ENCODE measurements around the gene TPGS1.

Gene TPGS1

GRCh38 chr19:542173-542866, 35.0 kb downstream of the TPGS1 start:
- no peak for DNase-seq

DNA sequence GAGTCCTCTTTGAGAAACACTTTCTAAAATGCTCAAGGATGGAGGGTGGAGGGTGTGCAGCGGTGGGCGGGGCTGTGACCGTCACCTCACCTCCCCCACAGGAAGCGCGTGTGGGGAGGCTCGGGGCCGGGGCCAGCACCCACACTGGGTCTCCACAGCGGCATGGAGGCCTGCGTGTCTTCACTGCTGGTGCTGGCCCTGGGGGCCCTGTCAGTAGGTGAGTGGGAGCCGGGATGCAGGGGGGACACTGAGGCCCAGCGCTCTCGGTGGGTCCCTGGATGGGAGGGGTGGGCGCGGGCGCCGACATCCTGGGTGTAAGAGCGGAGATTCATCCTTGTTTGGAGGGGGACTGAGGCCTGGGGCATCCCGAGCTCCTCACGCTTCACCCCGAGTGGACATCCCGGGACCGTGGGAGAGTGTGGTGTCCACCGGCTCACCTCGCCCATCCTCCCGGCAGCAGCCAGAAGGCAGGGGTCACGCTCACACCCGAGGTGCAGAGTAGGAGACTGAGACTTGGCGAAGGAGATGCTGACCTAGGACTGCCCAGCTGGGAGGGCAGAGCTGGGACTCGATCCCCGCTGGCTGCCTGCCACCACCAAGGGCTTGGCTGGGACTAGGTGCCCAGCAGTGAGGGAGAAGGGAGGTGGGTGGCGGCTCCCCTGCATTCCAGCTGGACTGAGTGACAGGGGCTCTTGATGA, 36.8 kb downstream of the TPGS1 start, which contains the start of gene GZMM:
GZMM (plus strand) TSS at position 144 of the 699 bp plus-strand sequence; CDS start at position 163, 19 bp downstream.
- DNase-seq: no peak

DNA sequence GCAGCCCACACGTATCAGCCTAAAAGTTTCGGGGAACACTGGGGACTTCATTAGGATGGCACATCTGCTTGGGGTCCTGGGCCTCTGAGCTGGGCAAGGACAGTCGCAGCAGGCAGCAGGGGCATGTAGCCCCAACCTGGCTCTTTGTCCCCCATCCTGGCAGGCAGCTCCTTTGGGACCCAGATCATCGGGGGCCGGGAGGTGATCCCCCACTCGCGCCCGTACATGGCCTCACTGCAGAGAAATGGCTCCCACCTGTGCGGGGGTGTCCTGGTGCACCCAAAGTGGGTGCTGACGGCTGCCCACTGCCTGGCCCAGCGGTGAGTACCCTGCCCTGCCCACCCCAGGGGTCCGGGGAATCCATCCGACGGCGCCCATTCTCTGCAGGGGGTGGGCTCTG, 39.8 kb downstream of the TPGS1 start:
- DNase-seq: no peak

GRCh38 chr19:547836-548720, 40.8 kb downstream of the TPGS1 start:
- no peak for DNase-seq

- DNase-seq: no peak
These were observed 41.9 kb downstream of the TPGS1 start for GRCh38 chr19:548886-549830.

GRCh38 chr19:554817-555216, 47.5 kb downstream of the TPGS1 start:
- DNase-seq: no peak

DNA sequence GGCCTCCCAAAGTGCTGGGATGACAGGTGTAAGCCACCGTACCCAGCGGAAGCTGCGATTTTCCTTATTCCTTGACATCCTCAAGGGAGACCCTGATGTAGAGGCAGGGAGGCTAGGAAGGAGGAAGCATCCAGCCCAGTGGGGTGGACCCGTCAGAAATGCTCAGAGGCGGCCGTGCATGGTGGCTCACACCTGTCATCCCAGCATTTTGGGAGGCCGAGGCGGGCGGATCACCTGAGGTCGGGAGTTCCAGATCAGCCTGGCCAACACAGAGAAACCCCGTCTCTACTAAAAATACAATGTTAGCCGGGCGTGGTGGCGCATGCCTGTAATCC, 48.1 kb downstream of the TPGS1 start:
- no peak for DNase-seq

GRCh38 chr19:556611-557382, 49.5 kb downstream of the TPGS1 start:
- DNase-seq: no peak

GRCh38 chr19:558770-559439, 51.6 kb downstream of the TPGS1 start:
- no peak for DNase-seq

- no peak for DNase-seq
These were observed 52.8 kb downstream of the TPGS1 start for GRCh38 chr19:560121-560520.

DNA sequence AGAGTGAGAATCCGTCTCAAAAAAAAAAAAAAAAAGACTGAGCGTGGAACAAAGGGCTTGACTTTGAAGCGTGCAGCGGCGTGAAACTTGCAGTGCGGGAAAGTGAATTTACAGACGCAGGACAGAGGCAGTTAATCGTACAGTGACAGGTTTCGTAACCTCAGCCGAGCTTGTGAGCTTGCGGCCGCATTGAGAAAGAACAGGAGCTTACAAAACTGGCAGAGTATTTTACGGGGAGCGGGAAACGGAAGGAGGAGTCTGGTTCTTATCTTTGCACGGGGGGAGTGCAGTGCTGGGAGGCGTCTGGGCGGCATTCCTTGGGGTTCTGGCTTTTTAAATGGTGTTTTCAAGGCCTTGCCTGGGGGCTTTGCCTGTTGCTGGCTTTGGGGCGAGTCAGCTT, 59.1 kb downstream of the TPGS1 start:
- DNase-seq: no peak

DNA sequence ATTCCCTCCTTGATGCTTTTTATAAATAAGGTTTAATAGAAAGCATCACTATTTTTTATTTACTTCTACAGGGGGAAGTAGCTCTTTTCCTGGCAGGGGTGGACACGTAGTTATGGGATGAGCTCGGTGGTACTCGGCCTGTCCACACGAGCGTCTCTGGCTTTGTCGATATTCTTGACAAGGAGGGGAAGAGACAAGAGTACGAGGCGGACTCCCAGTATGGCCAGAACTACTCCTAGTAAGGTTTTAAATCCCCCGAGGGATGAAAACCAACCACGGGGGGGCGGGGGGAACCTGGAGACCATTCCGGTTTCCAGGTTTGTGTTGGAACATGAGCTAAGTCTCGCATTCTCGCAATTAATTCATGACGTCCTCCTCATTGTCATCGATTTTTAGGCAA, 59.5 kb downstream of the TPGS1 start:
- DNase-seq: no peak

- DNase-seq: no peak
These were observed 60.1 kb downstream of the TPGS1 start for GRCh38 chr19:567296-567900.

Measured in NCI-H446 (cell line).